Measurements from ENCODE around the gene PRR22.

DNA sequence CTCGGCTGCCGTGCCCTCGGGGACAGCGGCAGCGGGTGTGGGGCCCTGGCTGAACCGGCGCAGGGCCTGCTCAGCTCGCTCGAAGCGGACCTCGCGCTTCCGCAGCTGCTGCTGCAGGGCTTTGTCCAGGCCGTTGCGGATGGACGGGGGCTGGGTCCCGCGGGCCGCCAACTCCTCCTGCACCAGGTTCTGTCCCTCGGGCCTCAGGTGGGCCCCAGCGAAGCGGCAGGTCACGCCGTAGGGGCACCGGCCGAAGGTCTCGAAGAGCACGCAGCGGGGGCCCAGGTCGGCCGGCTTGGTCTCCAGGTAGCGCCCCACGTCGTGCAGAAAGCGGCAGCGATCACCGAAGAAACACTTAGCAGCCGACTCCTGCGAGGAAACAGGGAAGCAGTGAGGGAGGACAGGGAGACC is 4.8 kb upstream of the PRR22 start:
- TF ChIP-seq POLR2AphosphoS5 (IDR thresholded peaks at IDR 0.05; ENCODE audit: borderline replicate concordance, low read depth, low read length), result no peak
- no peak for TF ChIP-seq EZH2 (IDR thresholded peaks at IDR 0.05)
- TF ChIP-seq FOXP2 (optimal IDR thresholded peaks at IDR 0.05; ENCODE audit: control extremely low read depth, extremely low read length, insufficient read depth), result no peak

Data from SK-N-MC (cell line).